HG03103 (cell line): ENCODE data around the gene MIB2.
"Not testable (repeated sequence)": the region's sequence is repeated elsewhere in the genome, so short reads cannot be mapped to it uniquely, and the experiment has no call there.

Source experiments
- ATAC-seq: cut with Tn5 transposase; IDR thresholded peaks from one replicate; pipeline ENCODE4 v1.9.1; 2021; ENCODE audit warnings: low read depth; ENCODE audit not compliant: unreplicated experiment

MIB2 gene

DNA sequence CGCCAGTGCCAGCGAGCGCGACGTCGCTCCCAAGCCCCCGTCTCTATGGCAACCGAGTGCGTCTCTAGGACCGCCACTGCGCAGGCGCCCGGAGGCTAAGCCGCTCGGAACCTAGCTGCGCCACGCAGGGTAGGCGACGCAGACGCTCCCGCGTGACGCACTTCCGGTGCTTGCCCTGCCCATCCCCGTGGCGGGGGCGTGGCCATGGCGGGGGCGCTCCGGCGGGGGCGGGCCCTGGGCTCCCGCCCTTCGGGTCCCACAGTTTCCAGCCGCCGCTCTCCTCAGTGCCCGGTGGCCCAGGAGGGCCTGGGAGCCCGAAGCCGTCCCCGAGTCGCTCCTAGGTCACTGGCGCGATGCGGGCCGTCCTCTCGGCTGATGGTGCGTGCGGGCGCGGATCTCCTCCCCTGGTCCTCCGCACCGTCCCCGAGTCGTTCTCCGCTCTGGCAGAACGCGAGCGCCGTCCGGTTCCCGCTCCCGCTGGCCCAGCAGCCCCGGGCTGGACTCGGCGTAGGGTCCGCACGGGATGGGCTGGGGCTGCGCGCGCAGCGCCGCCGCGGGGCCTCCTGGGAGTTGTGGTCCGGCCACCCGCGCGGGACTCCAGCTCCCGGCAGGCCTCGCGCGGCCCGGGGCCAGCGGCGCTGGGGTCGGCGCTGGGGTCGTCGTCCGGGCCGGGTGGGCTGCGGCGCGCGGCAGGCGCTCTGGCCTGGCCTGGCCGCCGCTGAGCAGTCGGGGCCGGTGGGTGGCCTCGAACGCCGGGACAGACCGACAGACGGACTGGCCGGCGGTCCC is at the start of gene MIB2:
Gene MIB2, plus strand, starts transcription at position 245 of the 789 bp plus-strand sequence. CDS start 7,953 bp downstream, outside the sequence.
- peak; percentile 72 for ATAC-seq

- no peak for ATAC-seq
Observed at GRCh38 chr1:1567152-1567875, 48.0 kb upstream of the MIB2 start.

DNA sequence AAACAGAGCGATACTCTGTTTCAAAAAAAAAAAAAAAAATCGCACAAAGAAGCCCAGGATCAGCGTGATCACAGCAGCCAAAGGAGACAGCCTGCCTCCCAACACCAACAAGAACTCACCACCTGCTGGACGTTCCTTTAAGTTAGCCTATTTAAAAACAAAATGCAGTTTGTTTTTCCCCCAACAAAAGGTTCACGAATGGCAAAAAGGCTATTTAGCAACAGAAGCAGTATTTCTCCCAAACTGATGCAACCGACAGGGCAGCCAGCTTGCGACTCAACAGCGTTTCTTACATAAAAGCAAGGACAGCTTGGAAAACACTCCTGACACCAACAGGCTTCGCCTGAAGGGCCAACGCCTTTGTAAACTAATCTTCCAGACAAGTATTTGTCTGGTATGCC is 47.4 kb upstream of the MIB2 start:
- no peak for ATAC-seq

DNA sequence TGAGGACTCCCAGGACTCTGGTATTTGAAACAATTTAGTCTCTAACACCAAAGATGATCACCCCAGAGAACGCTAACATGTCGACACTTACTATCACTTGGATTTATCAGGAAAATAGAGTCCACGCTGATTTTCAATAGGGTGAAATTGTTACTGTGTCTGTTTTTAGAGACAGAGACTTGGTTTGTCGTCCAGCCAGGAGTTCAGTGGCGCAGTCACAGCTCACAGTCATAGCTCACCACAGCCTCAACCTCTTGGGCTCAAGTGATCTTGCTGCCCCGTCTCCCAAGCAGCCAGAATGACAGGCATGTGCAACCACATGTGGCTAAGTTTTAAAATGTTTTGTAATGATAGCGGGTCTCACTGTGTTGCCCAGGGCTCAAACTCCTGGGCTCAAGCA is 46.0 kb upstream of the MIB2 start:
- no peak for ATAC-seq

- peak; percentile 53 for ATAC-seq
Observed at GRCh38 chr1:1573843-1574720, 41.2 kb upstream of the MIB2 start.

- ATAC-seq, result peak; percentile 73
Observed at GRCh38 chr1:1574721-1575537, 40.4 kb upstream of the MIB2 start, which contains the start of gene SSU72. Gene SSU72 (minus strand): TSS chr1:1574863. CDS start chr1:1574557, 306 bp downstream.

DNA sequence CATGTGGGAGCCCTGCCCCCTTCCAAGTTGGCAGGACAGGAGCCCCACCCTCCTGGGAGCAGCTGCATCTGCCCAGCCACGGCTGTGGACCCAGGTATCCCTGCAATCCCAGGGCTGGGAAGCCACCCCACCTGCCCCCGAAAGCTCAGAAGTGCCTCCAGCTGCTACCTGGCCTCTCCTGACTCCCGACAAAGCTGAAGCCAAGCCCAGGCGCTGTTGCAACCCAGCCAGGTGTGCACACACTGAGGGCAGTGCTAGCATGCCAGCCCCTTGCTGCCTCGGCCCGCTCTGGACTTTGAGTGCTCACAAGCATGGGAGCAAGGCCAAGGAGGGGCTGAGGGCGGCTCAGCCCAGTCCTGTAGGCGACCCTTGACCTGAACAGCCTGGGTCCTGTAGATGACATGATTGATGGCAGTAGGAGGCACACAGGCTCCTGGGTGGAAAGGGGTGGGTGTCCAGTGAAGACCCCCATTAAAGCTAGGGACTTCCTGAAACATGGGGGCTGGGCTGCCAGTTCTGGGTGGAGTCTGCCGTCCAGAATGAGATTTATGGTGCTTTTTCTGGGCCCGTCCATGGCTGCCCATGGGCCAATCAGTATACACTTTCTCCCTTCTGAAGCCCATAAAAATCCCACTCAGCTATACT is 37.8 kb upstream of the MIB2 start:
- ATAC-seq, result no peak

DNA sequence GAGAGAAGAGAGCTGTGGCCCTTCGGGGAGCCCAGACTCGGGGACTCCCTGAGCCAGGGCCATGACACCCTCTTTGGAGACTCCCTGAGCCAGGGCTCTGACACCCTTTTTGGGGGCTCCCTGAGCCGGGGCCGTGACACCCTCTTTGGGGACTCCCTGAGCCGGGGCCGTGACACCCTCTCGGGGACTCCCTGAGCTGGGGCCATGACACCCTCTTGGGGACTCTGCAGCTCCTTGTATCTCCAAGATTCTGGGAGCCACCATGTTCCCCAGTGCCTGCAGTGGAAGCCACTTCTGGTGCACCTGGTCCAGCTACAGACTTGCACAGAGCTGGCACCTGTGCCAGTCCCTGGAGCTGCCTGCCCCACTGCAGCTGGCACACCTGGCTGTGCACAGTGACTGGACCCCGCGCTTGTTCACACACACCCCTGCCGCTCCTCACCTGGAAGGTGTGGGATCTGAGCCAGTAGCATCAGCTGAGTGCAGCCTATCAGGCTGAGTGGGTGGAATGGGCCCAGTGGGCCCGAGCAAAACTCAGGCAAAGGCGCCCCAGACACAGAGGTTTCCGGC is 36.8 kb upstream of the MIB2 start:
- ATAC-seq, result no peak

DNA sequence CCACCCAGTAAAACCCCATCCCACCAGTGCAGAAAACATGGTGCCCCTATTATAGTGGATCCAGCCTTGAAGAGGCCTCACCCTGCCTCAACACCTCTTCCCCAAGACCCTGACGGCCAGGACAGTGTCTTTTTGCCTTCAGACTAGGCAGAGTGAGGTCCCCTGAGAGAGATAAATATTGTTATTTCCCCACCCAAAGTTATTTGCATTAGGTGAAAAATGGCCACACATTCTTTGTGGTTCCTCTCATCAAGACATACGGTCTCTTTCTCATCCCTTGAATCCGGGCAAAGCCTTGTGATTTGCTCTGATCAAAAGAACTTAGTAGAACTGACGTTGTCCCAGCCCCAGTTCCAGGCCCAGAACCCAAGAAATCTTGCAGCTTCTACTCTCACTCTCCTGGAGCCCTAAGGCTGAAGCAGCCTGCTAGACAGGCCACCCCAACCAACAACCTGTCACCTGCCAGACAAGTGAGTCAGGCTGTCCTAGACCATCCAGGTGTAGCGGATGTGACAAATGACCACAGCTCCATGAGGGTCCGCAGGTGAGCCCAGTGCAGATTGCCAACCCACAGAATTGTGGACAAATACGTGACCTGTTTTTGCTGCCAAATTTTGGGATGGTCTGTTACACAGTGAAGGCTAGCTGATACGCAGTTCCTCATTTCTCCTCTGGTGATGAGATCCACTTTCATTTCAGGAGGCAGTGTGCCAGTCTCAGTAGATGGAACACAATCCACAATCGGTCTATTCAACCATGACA is 32.5 kb upstream of the MIB2 start:
- ATAC-seq, result no peak

DNA sequence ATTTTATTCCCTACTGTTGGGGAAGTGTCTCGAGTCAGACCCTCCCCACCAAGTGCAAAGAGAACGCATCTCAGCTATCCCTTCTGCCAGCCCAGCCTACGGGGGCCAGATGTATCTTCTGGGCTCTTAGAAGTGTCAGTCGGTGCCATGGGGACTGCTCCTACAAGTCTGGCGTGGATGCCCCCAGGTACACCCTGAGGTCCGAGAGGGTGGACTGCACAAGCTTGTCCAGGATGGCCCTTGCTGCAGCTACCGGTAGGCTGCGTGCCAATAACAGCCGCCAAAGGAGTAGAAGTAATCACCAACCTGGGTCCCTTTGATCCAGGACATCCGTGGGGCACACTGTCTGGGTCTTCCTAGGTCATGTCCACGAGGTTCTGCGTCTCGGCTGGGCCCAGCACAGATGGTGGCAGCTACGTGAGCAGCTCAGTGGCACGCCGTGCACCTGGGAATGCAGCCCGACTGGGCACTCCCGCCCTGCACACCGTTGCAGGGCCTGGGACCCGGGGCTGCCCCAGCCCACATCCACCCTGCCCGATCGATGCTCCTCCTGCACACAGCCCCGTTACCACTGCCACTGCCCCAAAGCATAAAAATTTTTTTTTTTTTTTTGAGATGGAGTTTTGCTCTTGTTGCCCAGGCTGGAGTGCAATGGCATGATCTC is 31.8 kb upstream of the MIB2 start:
- ATAC-seq, result no peak

DNA sequence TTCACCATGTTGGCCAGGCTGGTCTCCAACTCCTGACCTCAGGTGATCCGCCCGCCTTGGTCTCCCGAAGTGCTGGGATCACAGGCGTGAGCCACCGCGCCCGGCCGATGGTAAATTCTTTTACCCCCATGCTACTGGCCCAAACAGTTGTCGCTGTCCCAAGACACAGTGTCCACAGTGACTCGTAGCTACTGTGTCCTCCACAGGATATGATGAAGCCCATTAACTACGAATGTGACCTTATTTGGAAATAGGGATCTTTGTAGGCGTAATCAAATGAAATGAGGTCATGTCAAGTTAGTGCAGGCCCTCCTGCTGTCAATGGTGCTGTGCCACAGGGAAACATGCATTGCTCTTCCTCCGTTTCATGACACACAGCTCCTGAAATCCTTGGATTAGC is 23.8 kb upstream of the MIB2 start:
- ATAC-seq, result no peak

- ATAC-seq, result no peak
Observed at GRCh38 chr1:1593834-1594601, 21.3 kb upstream of the MIB2 start.

- no peak for ATAC-seq
Observed at GRCh38 chr1:1594602-1595260, 20.6 kb upstream of the MIB2 start.

GRCh38 chr1:1595341-1595740 is 20.0 kb upstream of the MIB2 start:
- ATAC-seq, result not testable (repeated sequence)

DNA sequence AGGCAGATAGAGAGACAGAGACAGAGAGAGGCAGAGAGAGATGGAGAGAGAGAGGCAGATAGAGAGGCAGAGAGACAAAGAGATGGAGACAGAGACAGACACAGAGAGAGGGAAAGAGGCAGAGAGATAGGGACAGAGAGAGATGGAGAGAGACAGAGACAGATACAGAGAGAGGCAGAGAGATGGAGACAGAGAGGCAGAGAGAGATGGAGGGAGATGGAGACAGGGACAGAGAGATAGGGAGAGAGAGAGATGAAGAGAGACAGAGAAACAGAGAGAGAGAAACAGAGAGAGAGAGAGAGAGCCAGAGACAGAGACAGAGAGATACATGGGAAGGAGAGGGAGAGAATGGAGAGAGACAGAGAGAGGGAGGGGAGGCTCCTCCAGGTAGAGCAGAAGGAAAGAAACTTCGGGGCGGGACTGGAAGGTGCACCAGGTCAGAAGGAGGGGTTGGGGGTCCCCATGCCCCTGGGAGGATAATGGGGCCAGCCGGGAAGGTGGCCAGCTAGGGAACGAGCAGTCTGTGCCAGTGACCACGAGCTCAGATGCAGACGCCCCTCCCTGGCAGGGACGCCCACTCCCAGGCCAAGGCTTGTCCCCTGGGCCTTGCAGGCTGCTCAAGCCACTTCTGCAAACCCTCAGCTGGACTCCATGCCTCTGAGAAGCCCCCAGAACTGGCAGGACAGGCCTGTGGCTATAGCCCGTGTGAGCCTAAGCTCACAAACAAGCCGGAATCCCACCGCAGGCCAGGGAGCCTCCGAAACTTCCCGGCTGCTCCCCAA is 18.6 kb upstream of the MIB2 start:
- ATAC-seq, result no peak
